Parathyroid adenoma (tissue), 2 donors: ENCODE results near the gene ZCCHC2.

ENCODE experiments used
- H2AFZ ChIP-seq: fragments of 300-600 bp; sonication (generic); one replicate; pipeline ENCODE4 v1.7.0; 2017; ENCODE audit warnings: antibody characterized with exemption, mild to moderate bottlenecking
- H3K27ac ChIP-seq: fragments of 300-600 bp; sonication (generic); one replicate; pipeline ENCODE4 v1.7.0; 2017
- H3K27me3 ChIP-seq: fragments of 300-600 bp; sonication (generic); one replicate; pipeline ENCODE4 v1.7.0; 2017; ENCODE audit warnings: low read length; ENCODE audit not compliant: control insufficient read depth, insufficient read depth
- H3K36me3 ChIP-seq: fragments of 300-600 bp; sonication (generic); one replicate; pipeline ENCODE4 v1.7.0; 2017; ENCODE audit warnings: low read length; ENCODE audit not compliant: control insufficient read depth, insufficient read depth
- H3K4me1 ChIP-seq: fragments of 300-600 bp; sonication (generic); one replicate; pipeline ENCODE4 v1.7.0; 2017; ENCODE audit warnings: control low read depth
- H3K4me2 ChIP-seq: fragments of 300-600 bp; sonication (generic); one replicate; pipeline ENCODE4 v1.7.0; 2017; ENCODE audit warnings: low read length
- H3K4me3 ChIP-seq: fragments of 300-600 bp; sonication (generic); one replicate; pipeline ENCODE4 v1.7.0; 2017; ENCODE audit warnings: low read depth, low read length
- H3K79me2 ChIP-seq: fragments of 300-600 bp; sonication (generic); one replicate; pipeline ENCODE4 v1.7.0; 2017; ENCODE audit warnings: control low read depth
- H3K9ac ChIP-seq: fragments of 300-600 bp; sonication (generic); one replicate; pipeline ENCODE4 v1.7.0; 2017; ENCODE audit warnings: mild to moderate bottlenecking
- H3K9me3 ChIP-seq: fragments of 300-600 bp; sonication (generic); one replicate; pipeline ENCODE4 v1.7.0; 2017; ENCODE audit warnings: low read length; ENCODE audit not compliant: control insufficient read depth
- TF ChIP-seq, protein P1 (sequence below): fragments of 300-600 bp; sonication (generic); IDR thresholded peaks from one replicate; pipeline ENCODE4 v1.7.0; 2017; ENCODE audit warnings: antibody characterized with exemption, mild to moderate bottlenecking
- donor health status: primary hyperparathyroidism.

The ZCCHC2 gene

DNA sequence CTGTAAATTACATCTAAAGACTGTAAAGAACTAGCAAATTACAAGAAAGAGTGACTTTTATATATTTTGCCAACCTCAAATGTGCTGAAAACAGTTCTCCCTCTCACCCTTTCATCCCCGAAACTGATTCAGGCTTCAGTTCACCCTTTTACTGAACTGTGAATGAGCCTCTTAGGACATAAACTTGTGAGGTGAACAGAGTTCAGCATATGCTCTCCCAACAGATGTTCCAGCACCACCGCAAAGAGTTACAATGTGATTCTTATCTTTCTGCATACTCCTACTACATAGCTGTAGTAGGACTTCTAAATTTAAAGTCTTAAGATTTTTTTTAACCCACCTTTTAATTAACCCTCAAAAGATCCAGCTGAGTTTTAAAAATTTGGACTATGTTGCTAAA is 1.2 kb upstream of the ZCCHC2 start:
- Histone ChIP-seq H3K4me3 (peak overlapping the region; percentile 68), H3K36me3 (no peaks in the 10 kb centered on the region), H3K79me2 (peaks cover 3% of the 10 kb centered on the region), H3K9ac (no peak overlapping the region), H3K27me3 (no peaks in the 10 kb centered on the region), H3K4me2 (peak overlapping the region; percentile 69), H3K27ac (no peak overlapping the region), H3K9me3 (no peaks in the 10 kb centered on the region), H2AFZ (peak overlapping the region; percentile 92), H3K4me1 (peaks cover 10% of the 10 kb centered on the region)
- TF ChIP-seq, protein P1, sequence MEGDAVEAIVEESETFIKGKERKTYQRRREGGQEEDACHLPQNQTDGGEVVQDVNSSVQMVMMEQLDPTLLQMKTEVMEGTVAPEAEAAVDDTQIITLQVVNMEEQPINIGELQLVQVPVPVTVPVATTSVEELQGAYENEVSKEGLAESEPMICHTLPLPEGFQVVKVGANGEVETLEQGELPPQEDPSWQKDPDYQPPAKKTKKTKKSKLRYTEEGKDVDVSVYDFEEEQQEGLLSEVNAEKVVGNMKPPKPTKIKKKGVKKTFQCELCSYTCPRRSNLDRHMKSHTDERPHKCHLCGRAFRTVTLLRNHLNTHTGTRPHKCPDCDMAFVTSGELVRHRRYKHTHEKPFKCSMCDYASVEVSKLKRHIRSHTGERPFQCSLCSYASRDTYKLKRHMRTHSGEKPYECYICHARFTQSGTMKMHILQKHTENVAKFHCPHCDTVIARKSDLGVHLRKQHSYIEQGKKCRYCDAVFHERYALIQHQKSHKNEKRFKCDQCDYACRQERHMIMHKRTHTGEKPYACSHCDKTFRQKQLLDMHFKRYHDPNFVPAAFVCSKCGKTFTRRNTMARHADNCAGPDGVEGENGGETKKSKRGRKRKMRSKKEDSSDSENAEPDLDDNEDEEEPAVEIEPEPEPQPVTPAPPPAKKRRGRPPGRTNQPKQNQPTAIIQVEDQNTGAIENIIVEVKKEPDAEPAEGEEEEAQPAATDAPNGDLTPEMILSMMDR, result no peak

DNA sequence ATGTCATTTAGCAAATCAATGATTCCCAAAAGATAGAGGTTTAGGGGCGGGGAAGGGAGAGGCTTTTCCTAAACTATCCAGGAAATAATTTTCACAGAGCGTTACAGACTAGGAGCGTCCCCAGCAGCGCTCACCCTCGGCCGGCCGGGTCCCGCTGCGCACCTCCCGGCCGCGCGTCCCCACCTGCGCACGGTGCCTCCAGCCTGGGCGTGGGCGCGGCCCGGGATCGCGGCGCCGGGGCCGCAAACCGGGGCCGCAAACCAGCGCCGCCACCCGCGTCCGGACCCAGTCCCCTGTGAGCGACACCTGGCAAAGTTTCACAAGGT is 684 bp upstream of the ZCCHC2 start:
- peaks cover 10% of the 10 kb centered on the region for H3K4me1 ChIP-seq
- TF ChIP-seq, protein P1, result no peak
- H3K79me2 ChIP-seq, result peaks cover 4% of the 10 kb centered on the region
- peak overlapping the region; percentile 69 for H3K4me2 ChIP-seq
- no peaks in the 10 kb centered on the region for H3K9me3 ChIP-seq
- H2AFZ ChIP-seq, result peak overlapping the region; percentile 92
- no peaks in the 10 kb centered on the region for H3K36me3 ChIP-seq
- peak overlapping the region; percentile 64 for H3K9ac ChIP-seq
- peak overlapping the region; percentile 93 for H3K27ac ChIP-seq
- H3K4me3 ChIP-seq, result peak overlapping the region; percentile 68
- H3K27me3 ChIP-seq, result no peaks in the 10 kb centered on the region

DNA sequence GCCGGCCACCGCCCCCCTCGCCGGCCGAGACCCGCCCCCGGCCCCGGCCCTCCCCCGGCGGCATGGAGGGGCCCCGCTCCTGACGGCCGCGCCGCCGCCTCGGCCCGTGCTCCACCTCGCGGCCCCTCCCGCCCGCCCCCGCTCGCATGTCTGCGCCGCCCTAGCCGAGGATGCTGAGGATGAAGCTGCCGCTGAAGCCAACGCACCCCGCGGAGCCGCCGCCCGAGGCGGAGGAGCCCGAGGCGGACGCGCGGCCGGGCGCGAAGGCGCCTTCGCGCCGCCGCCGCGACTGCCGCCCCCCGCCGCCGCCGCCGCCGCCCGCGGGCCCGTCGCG is 397 bp downstream of the ZCCHC2 start:
- H3K9ac ChIP-seq, result no peak overlapping the region
- H2AFZ ChIP-seq, result no peak overlapping the region
- H3K4me1 ChIP-seq, result peaks cover 9% of the 10 kb centered on the region
- TF ChIP-seq, protein P1, result no peak
- H3K9me3 ChIP-seq, result no peaks in the 10 kb centered on the region
- no peaks in the 10 kb centered on the region for H3K36me3 ChIP-seq
- peaks cover 15% of the 10 kb centered on the region for H3K79me2 ChIP-seq
- H3K4me3 ChIP-seq, result no peak overlapping the region
- H3K4me2 ChIP-seq, result no peak overlapping the region
- H3K27me3 ChIP-seq, result no peaks in the 10 kb centered on the region
- H3K27ac ChIP-seq, result peak overlapping the region; percentile 93

DNA sequence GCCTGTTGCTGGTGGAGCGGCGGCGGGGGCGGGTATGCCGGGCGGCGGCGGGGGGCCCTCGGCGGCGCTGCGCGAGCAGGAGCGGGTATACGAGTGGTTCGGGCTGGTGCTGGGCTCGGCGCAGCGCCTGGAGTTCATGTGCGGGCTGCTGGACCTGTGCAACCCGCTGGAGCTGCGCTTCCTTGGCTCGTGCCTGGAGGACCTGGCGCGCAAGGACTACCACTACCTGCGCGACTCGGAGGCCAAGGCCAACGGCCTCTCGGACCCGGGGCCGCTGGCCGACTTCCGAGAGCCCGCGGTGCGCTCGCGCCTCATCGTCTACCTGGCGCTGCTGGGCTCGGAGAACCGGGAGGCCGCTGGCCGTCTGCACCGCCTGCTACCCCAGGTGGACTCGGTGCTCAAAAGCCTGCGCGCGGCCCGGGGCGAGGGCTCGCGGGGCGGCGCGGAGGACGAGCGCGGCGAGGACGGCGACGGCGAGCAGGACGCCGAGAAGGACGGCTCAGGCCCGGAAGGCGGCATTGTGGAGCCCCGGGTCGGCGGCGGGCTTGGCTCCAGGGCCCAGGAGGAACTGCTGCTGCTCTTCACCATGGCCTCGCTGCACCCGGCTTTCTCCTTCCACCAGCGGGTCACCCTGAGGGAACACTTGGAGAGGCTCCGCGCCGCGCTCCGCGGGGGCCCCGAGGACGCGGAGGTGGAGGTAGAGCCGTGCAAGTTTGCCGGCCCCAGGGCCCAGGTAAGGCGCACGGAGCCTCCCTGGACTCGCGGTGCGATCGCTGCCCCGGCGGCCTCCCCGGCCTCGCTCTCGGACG is 1.0 kb downstream of the ZCCHC2 start:
- peaks cover 15% of the 10 kb centered on the region for H3K79me2 ChIP-seq
- H3K4me1 ChIP-seq, result peaks cover 6% of the 10 kb centered on the region
- H2AFZ ChIP-seq, result peak overlapping the region; percentile 79
- H3K27me3 ChIP-seq, result no peaks in the 10 kb centered on the region
- H3K36me3 ChIP-seq, result no peaks in the 10 kb centered on the region
- H3K9me3 ChIP-seq, result no peaks in the 10 kb centered on the region
- peak overlapping the region; percentile 84 for H3K27ac ChIP-seq
- H3K4me2 ChIP-seq, result peak overlapping the region; percentile 73
- TF ChIP-seq, protein P1, result no peak
- peak overlapping the region; percentile 77 for H3K4me3 ChIP-seq
- H3K9ac ChIP-seq, result peak overlapping the region; percentile 49
